GM20431 (cell line): ENCODE measurements around the gene ARL4D.

Experiments used
- in situ Hi-C: fragments of 300-500 bp; cut with MseI, MboI; formaldehyde crosslinking; loops from one replicate; pipeline ENCODE4 v1.15.0; 2020; ENCODE audit warnings: low sequenced_read_pairs; ENCODE audit not compliant: unreplicated experiment

The ARL4D gene

DNA sequence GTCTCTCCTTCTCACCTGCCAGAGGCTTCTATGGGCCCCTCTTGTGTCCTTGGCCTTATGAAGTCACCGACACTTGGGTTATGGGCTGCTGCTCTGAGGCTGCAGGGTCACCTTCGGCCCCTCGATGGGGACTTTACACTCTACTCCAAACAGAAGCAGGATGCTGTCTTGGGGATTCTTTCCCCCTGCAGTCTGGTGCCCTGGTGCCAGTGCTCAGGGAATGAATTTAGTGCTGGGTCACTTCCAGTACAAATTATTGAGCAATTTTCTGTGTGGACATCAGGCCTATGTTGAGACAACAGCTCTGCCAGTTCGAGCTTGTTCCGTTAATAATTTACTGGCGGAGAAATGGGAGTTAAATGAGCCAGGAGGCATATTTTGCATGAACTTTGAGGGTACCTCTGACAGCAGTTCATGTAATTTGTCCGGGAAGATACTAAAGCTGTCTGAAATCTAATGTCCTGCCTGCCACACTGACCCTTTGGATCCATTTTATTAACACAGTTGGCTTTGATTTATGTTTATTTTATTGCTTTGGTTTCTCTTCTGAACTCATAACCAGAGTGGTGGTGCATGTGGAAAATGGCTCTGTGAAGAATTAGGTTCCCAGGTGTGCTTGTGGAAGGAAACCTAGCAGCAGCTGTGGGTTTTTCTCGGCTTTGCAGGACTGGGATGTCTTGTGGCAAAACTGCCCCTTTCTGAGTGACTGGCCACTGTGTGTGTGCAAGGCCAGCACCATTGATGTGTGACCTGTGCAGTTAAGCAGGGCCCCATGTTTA lies 50.9 kb downstream of the ARL4D start:
- in situ Hi-C loops: no loop called here
